Activated T-helper 9 cell treated with anti-CD3 and anti-CD28 coated beads, Interleukin-2, amount 50 U/mL, for 16 hours (primary cell): Measurements from ENCODE around the gene ANKRD12.

Experiments
- DNase-seq: peaks from one replicate; pipeline ENCODE4 v3.0.0-alpha.2; 2020; ENCODE audit warnings: low read depth

ANKRD12 gene

DNA sequence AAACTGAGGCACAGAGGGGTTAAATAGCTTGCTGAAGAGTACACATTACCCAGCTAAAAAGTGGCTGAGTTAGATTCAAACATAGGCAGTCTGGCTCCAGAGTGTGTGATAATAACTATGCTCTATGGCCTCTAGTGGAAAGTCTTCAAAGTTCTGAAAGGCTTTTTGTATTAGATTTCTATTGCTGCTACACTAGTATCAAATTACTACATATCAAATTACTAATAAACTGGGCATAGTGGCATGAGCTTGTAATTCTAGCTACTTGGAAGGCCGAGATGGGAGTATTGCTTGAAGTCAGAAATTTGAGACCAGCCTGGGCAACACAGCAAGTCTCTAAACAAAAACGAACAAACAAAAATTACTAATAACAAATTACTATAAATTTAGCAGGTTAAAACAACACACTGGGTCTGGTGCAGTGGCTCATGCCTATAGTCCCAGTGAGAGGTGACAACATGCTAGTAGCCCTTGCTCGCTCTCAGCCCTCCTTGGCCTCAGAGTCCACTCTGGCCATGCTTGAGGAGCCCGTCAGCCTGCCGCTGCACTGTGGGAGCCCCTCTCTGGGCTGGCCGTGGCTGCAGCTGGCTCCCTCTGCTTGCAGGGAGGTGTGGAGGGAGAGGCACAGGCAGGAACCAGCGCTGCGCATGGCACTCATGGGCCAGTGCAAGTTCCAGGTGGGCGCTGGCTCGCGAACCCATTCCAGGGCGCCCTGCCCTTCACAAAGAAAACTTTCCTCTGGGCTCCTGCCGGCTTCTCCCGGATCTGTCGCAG, 159.8 kb downstream of the ANKRD12 start:
- no peak for DNase-seq

DNA sequence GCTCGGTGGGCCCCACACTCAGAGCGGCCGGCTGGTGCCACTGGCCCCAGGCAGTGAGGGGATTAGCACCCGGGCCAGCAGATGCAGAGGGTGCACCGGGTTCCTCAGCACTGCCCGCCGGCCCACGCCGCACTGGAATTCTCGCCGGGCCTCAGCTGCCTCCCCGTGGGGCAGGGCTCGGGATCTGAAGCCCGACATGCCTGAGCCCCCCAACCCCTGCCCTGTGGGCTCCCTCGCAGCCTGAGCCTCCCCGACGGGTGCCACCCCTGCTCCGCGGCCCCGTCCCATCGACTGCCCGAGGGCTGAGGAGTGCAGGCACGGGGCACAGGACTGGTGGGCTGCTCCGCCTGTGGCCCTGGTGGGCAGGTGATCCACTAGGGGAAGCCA, 160.4 kb downstream of the ANKRD12 start:
- no peak for DNase-seq

DNA sequence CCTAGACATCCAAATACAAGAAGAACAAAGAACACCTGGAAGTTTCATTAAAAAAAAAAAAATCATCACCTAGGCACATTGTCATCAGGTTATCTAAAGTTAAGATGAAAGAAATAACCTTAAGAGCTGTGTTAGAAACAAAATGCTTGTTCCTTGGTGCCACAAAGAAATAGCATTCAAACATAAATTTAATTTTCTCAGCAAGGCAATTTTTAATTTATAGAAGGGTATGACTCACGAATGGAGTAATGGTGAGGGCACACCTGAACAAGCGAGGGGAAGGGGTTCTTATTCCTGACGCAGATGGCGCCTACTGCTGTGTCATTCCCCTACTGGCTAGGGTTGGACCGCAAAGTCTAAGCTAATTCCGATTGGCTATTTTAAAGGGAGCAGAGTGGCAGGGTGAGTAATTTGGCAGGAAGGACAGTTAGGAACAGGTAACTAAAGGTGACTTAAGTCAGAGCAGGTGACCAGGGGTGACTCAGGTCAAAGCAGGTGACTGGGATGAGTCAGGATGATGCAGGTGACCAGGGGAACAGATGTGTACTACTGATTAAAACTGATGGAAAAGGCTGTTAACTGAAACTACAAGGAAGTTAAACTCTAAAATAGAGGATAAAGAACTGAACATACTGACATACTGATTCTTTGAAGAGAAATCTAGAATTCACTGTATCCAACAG, 167.9 kb downstream of the ANKRD12 start:
- DNase-seq, result no peak

DNA sequence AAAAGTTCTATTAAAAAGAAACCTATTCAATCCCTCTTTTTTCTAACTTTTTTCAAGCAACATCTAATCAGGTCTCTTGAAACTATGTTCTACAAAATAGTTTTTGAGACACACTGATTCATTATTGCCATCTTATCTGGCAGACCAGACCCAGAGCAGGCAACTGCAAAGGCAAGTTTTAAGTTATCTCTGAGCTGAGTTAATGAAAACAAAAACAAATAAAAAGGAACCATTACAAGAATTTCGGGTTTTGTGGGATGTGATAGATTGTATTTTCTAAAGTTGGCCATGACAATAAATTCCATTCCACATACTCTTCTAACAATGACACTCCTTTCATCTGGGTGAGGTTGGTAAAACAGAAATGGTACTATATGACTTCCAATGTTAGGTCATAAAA, 182.8 kb downstream of the ANKRD12 start:
- DNase-seq, result no peak

DNA sequence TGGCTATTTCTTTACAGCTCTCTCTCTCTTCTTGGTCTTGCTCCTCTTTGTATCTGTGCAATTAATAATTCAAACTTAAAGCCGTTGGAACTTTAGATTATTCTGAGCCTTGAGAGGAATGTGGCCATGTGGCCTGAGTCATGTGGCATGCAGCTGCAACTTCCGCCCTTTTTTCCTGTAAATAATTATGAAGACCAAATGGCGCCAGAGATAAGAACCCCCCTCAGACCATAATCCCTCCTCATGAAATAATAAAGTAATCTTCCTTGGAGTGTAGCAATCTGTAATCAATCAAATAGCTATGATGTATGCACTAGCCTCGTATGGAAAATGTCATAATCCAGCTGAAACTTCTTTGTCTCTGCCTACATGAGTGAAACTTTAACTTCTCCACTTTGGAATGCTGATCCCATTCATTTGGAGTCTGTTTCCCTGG, 184.5 kb downstream of the ANKRD12 start:
- no peak for DNase-seq

DNA sequence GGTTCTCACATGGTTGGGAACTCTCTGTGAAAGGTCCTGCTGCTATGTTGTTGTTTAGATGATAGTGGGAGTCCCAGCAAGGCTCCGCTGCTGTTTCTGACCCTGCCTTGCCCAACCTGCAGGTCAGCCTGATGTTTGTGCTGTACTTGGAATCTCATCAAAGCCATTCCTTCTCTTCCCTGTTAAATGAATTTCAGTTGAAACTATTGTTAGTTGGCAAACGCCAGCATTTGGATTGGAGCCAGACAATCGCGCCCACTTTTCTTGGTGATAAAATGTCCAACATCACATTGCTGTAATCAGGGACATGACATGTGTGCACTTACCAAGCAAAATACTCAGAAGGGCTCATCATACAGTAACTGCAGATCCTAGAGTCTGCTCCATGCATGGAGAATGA, 185.2 kb downstream of the ANKRD12 start:
- DNase-seq, result no peak

DNA sequence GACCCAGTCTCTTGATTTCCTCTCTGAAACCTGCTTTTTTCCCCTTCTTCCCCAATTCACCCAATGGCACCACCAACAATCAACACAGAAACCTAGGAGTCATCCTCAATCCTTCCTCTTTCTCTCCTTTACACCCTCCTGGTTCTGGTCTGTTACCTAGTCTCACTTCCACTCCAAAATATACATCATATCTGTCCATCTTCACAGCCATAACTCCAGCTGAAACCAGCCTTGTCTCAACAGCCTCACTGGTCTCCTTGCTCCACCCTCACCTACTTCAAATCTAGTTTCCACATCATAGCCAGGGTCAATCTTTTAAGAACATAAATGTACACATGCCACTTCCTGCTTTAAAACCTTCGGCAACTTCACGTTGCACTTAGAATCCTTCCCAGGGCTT, 186.2 kb downstream of the ANKRD12 start:
- DNase-seq, result no peak

DNA sequence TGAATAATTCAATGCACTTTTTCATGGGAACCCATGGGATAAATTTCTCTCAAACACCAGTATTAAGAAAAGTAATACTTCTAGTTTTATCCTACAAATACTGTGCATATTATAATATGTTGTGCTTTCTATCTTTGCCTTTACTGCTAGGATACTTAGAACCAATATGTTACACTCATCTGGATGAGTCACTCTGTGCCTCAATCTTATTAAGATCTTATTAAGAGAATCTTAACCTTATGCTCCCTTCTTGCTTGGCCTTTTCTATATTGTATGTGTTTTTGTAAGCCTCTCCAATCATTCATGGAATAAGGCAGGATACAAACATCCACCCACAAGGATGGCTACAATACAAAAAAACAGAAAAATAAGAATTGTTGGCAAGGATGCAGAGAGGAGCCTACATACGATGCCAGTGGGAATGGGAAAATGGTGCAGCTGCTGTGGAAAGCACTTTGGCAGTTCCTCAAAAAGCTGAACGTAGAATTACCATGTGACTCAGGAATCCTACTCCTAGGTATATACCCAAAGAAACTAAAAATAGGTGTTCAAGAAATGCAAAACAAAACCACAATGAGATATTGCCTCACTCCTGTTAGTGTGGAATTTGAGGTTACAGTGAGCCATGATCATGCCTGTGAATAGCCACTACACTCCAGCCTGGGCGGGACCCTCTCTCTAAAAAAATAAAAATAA, 187.3 kb downstream of the ANKRD12 start:
- DNase-seq, result no peak

DNA sequence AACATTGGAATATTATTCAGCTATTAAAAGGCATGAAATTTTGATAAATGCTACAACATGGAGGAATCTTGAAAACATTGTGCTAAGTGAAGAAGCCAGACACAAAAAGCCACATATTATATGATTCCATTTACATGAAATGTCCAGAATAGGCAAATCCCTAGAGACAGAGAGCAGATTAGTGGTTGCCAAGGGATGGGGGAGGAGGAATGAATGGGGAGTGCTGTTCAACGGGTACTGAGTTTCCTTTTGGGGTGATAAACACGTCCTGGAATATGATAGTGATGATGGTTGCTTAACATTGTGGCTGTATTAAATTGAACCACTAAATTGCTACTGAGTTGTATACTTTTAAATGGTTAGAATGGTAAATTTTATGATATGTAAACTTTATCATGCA, 189.1 kb downstream of the ANKRD12 start:
- DNase-seq, result no peak

DNA sequence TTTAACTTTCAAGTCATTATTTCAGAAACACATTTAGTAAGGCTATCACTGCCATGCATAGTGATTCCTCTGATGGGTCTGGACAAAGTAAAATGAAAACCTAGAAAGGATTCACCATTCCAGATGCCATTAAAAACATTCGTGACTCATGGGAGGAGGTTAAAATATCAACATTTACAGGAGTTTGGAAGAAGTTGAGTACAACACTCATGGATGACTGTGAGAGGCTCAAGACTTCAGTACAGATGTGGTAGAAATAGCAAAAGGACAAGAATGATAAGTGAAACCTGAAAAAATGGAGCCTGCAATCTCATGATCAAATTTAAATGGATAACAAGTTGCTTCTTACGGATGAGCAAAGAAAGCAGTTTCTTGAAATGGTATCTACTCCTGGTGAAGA, 192.2 kb downstream of the ANKRD12 start:
- DNase-seq, result no peak

DNA sequence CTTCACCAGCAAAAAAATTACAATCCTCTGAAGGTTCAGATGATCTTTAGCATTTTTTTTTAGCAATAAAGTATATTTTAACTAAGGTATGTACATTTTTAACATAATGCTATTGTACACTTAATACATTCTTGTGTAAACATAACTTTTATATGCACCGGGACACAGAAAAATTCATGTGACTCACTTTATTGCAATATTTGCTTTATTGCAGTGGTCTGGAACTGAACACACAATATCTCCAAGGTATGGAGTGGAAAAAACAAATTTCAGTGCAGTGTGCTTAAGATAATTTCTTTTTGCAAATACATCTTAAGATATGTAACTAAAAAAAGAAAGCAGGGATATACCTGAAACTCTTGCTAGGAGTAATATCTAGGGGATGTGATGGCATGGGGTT, 192.9 kb downstream of the ANKRD12 start:
- no peak for DNase-seq

DNA sequence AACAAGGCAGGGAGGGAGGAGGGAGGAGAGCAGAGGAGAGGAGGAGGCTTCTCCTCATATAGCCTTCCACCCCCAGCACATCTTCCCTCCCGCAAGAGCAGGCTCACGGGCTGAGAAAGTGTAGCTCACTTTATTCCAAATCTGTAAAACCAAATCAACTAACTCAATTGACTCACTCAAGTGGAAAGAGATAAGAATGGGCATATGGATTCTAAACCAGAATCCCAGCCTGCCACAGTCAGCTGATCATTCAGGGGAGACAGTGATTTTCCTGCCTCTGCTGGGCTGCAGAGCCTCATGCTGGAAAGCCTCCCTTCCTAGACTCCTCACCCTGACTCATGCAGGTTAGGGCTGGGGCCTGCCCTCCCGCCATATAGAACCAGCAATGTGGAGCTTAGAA, 193.8 kb downstream of the ANKRD12 start:
- DNase-seq, result no peak

DNA sequence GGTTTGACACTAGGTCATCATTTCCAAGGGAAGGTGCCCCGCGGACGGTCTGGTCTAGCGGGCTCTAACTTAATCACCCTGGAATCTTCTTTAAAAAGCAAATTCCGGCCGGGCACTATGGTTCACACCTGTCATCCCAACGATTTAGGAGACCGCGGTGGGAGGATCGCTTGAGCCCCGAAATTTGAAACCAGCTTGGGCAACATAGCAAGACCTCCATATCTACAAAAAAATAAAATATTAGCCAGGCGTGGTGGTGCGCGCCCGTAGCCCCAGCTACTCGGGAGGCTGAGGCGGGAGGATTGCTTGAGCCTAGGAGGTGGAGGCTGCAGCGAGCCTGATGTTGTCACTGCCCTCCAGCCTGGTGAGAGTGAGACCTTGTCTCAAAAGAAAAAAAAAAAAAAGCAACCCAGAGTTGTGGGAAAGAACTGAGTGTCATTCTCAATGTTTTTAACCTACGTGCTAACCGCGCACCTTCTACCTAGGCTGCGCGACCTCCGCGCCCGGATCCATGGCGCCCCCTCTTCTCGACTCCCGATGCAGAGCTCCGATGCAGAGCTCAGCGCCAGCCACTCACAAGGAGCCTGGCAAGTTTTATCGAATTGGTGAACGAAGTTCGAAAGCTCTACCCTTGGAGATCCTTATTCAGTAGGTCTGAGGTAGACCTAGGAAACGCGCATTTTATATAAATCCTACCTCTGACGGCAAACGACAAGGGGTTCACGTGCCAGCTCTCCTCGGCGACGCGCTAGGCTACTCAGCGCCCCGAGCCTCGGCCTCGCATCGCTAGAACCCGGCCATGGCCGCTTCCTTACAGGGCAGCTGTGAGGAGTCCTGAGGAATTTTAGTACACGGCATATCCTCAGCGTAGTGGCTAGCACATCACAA, 197.1 kb downstream of the ANKRD12 start:
- DNase-seq, result no peak

DNA sequence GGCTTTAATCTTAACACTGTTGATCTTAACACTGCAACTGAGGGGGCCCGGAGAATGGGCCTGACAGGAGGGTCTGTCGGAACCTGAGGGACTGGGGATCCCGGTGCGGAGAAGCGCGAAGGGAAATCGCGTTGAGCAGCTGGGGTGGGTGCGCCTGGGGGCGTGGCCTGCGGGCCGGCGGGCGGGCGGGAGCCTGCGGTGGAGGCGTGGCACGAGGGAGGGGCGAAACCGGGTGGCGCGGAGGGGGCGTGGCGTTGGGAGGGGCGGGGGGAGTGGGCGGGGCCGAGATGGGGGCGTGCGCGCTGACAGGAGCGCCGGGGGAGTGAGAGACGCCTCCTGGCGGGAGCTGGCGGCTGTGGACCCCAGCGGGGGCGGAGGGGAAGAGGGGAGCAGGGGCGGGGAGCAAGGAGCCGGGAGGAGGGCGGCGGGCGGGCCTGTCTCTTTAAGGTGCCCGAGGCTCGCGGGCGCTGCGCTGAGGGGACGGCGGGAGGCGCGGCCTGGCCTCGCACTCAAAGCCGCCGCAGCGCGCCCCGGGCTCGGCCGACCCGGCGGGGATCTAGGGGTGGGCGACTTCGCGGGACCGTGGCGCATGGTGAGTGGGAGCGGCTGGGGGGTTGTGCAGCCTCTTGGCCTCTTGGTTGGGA, 197.9 kb downstream of the ANKRD12 start, which contains the start of gene TWSG1:
Gene TWSG1, plus strand, starts transcription at position 445 of the 644 bp plus-strand sequence. CDS start 2,457 bp downstream, outside the sequence.
- peak; percentile 89 for DNase-seq

DNA sequence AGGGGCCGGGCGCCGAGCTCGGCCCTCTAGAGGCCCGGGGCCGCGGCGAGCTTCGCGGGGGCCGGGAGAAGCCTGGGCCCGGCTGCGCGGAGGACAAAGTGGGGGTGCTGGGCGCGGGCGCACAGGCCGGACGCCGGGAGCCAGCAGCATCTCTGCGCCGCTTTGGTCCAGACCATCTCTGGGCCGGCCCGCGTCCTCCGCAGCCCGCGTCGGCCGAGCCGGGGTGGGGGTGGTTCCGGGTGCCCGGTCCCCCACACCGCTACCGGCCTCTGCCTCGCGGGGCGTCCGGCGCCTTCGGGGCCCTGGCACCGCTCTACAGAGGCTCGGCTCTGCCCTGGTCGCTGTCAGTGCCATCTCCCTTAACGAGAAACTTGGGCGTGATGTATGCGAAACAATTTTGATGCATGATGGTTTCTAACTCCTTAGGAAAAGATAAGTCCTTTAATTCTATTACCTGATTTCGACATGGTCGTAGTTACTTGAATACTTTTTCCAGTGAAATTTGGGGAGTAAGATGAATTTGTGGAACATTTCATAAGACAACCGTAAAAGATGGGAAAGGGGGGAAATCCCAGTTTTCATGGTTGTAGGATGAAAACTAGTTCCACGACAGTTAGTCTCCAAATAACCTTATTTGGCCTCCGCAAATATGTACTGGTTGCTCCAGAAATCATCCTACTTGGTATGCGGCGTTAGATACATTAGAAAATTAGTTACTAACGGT, 198.6 kb downstream of the ANKRD12 start:
- peak; percentile 13 for DNase-seq
